KOPT-K1 (cell line): ENCODE data around the gene IL10RA.
"Not testable (repeated sequence)": the region's sequence is repeated elsewhere in the genome, so short reads cannot be mapped to it uniquely, and the experiment has no call there.

Source experiments
- H3K27ac ChIP-seq: fragments of 200-600 bp; sonication (generic); 2 replicates; pipeline ENCODE4 v1.5.1; 2016; ENCODE audit warnings: antibody characterized with exemption, mild to moderate bottlenecking, low read depth, low read length; ENCODE audit not compliant: poor library complexity, severe bottlenecking
- H3K36me3 ChIP-seq: fragments of 200-600 bp; sonication (generic); 2 replicates; pipeline ENCODE4 v1.5.1; 2017; ENCODE audit warnings: antibody characterized with exemption, mild to moderate bottlenecking, low read length, moderate library complexity; ENCODE audit not compliant: insufficient read depth
- H3K9me3 ChIP-seq: fragments of 200-600 bp; sonication (generic); 2 replicates; pipeline ENCODE4 v1.5.1; 2017; ENCODE audit warnings: antibody characterized with exemption, low read length, mild to moderate bottlenecking; ENCODE audit not compliant: insufficient read depth, poor library complexity, severe bottlenecking

IL10RA gene

GRCh38 chr11:118005224-118006152 is 19.3 kb downstream of the IL10RA start:
- Histone ChIP-seq H3K27ac (no peak overlapping the region), H3K36me3 (no peaks in the 10 kb centered on the region), H3K9me3 (no peaks in the 10 kb centered on the region)

GRCh38 chr11:118006153-118006534 is 19.9 kb downstream of the IL10RA start:
- H3K9me3 ChIP-seq = no peaks in the 10 kb centered on the region
- H3K27ac ChIP-seq = no peak overlapping the region
- no peaks in the 10 kb centered on the region for H3K36me3 ChIP-seq

GRCh38 chr11:118007040-118007439 is 20.8 kb downstream of the IL10RA start:
- no peaks in the 10 kb centered on the region for H3K9me3 ChIP-seq
- no peak overlapping the region for H3K27ac ChIP-seq
- no peaks in the 10 kb centered on the region for H3K36me3 ChIP-seq

GRCh38 chr11:118007563-118008270 is 21.5 kb downstream of the IL10RA start:
- H3K36me3 ChIP-seq, H3K9me3 ChIP-seq, H3K27ac ChIP-seq: not testable (repeated sequence)

- no peaks in the 10 kb centered on the region for H3K36me3 ChIP-seq
- no peak overlapping the region for H3K27ac ChIP-seq
- no peaks in the 10 kb centered on the region for H3K9me3 ChIP-seq
Measured at GRCh38 chr11:118008271-118008911, 22.2 kb downstream of the IL10RA start.

GRCh38 chr11:118009864-118010737 is 23.9 kb downstream of the IL10RA start:
- Histone ChIP-seq H3K36me3 (no peaks in the 10 kb centered on the region), H3K27ac (no peak overlapping the region), H3K9me3 (no peaks in the 10 kb centered on the region)

- no peaks in the 10 kb centered on the region for H3K9me3 ChIP-seq
Measured at GRCh38 chr11:118010738-118011461, 24.7 kb downstream of the IL10RA start.

GRCh38 chr11:118012083-118012669 is 26.0 kb downstream of the IL10RA start:
- Histone ChIP-seq H3K36me3 (no peaks in the 10 kb centered on the region), H3K9me3 (peaks cover 3% of the 10 kb centered on the region), H3K27ac (no peak overlapping the region)

More at GRCh38 chr11:118010738-118011461, 24.7 kb downstream of the IL10RA start:
- Histone ChIP-seq H3K27ac (no peak overlapping the region), H3K36me3 (no peaks in the 10 kb centered on the region)

GRCh38 chr11:118014022-118014421 is 27.8 kb downstream of the IL10RA start:
- Histone ChIP-seq H3K36me3 (no peaks in the 10 kb centered on the region), H3K27ac (no peak overlapping the region), H3K9me3 (peaks cover 17% of the 10 kb centered on the region)

- Histone ChIP-seq H3K36me3 (no peaks in the 10 kb centered on the region), H3K27ac (no peak overlapping the region), H3K9me3 (peaks cover 24% of the 10 kb centered on the region)
Measured at GRCh38 chr11:118015385-118015841, 29.2 kb downstream of the IL10RA start.

GRCh38 chr11:118016104-118016503 is 29.9 kb downstream of the IL10RA start:
- Histone ChIP-seq H3K36me3 (no peaks in the 10 kb centered on the region), H3K9me3 (peaks cover 30% of the 10 kb centered on the region), H3K27ac (no peak overlapping the region)

GRCh38 chr11:118017111-118017510 is 30.9 kb downstream of the IL10RA start:
- H3K9me3 ChIP-seq = peaks cover 32% of the 10 kb centered on the region
- no peaks in the 10 kb centered on the region for H3K36me3 ChIP-seq
- no peak overlapping the region for H3K27ac ChIP-seq

- H3K36me3 ChIP-seq = no peaks in the 10 kb centered on the region
- no peak overlapping the region for H3K27ac ChIP-seq
- peaks cover 32% of the 10 kb centered on the region for H3K9me3 ChIP-seq
Measured at GRCh38 chr11:118017631-118018315, 31.6 kb downstream of the IL10RA start.
